NCI-H748 (cell line): ENCODE results near the gene TMEM190.

Experiments
- DNase-seq: peaks from one replicate; lab custom pipeline; 2025; ENCODE audit not compliant: unreplicated experiment; lab: John Stamatoyannopoulos, UW

Gene TMEM190

DNA sequence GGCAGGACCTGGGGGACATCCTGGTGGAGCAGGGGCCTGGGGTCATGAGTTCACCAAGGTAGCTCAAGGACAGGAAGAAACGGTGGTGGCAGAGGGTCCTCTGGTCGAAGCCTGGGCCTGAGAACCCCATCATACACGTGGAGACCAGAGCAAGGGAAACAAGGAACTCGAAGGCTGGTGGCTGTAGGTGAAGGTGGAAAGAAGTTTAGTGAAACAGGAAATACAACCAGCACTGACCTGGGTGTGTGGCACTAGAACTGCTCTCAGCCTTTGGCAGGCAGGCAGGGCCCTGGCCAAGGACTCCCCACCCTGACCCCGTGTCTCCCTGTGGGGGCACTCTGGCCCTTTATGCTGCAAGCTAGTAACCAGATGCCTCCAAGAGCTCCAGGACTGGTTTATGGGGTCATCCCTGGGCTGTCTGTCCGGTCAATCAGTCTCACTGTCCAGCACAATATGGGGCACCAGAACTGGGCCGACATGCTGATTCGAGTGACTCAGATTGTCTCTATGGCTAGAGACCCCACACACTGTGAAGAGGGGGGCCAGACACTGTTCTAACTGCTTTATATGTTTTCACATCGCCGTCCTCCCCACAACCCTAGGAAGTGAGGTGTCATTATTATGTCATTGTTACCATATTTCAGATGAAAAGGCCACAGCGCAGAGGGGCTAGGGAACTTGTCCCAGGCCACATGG lies 25.9 kb upstream of the TMEM190 start:
- no peak for DNase-seq

DNA sequence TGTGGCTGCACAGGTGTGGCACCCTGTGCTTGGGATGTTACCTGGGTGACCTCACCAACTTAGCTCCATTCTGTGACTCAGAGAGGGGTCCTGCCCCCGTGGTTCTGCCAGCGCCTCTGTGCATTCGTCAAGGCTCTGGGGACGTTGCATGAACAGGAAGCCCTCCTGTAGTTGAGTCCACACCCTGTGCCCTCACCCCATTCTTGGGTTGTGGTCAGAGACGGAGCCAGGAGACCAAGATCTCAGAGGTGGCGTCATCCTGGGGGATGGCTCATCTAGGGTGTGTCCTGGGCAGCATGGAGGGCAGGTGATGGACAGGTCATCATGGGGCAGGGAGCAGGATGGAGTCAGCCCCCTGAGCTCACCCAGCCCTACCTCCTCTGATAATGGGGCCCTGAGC lies 24.6 kb upstream of the TMEM190 start:
- DNase-seq: no peak

DNA sequence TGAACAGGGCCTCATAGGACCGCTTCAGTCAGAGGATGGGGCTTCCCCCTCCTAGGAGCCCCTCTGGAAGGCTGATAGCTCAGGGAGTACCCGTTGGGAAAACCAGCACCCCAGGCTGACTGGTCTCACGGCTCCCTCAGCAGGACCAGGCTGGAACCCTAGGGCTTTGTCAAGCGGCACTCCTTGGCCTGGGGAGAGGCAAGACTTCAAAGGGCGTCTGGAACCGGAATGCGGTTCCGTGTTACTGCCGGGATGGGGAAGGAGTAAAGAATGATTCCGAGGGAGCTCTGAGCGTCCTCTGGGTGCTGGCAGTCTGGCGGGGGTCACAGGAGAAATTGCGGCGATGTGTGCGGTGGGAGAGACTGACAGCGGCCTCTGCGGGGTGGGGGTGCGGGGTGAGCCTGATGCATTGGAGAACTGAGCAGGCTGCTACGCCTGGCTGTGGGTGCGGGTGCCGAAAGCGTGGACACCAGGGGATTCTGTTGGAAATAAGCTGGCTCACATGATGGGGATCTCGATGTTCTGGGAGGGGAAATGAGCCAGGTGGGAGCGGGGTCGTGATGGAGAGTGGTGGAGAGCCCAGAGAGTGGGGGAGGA lies 24.0 kb upstream of the TMEM190 start:
- no peak for DNase-seq

DNA sequence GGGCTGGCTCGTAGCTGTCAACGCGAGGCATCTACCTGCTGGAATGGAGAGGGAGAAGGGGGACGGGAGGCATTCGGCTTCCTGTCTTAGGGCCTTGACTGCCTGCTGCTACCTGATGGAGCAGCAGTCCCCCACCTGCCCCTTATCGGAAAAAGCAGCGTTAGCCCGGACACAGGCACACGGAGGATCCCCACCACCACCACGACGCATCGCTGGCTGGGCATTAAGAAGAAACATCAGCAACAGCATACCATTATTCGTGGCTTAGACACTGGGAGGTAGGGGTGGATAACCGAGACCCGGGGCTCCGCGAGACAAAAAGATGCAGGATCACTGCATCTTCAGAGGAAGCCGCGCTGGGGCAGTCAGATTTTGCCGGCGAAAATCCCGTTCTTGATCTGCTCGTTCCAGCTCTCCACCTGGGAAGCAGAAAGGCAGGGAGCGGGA lies 23.2 kb upstream of the TMEM190 start:
- DNase-seq: peak; percentile 50

DNA sequence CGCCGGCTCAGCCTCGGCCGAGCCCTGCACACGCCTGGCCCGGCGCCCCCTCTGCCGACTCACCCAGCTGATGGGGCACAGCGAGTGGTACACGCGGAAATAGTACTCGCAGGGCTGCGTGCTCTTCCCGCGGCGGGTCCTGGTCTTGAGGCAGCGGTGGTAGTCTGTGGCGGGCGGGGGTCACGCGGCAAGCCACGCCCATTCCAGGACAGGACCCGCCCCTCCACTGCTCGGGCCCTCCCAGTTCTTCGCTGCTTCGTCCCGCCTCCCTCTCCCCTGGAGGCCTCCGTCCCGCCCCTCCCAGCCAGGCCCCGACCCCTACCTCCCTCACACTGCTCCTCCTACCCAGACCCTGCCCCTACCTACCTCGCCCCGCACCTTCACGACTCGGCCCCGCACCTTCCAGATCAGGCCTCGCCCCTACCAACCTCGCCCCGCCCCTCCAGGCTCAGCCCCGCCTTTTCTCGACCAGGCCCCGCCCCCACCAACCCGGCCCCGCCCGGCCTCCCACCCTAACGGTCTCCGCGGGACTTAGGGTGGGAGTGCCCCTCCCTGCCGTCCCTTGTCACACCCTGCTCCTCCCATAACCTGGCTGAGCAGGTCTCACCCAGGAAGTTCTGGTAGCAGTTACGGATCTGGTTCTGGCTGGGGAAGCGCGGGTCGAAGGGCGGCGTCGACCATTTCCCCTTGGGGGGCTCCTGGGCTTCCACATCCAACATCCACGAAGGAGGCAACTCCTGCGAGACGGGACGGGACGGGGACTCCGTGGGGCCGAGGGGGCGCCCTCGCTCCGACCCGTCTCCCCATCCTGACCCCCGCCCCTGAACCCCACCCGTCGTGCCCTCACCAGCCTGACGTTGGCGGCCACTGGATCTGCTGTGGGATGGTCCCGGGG lies 22.6 kb upstream of the TMEM190 start:
- DNase-seq: peak; percentile 71

DNA sequence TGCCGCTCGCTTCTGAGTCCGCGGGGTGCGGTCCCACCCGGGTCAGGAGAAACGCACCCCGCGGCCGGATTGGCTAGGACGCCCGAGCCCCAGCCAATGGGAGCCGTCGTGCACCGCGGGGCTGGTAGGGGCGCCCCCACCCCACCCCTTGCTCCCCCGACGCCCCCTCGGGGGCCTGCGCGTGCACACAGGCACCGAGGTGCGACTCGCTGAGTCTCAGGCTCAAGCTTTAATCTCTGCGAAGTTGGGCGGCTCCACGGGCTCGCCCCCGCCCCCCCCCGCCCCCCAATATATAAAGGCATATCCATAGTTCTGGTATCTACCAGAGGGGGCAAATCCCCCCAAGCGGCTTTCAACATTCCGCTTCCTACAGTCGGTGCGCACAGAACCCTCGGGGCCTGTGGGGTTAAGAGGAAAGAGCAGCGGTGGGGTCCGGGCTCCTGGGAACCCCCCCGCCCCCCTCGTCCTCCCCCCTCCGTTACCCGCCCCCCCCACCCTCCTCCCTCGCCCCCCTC lies 21.9 kb upstream of the TMEM190 start, which contains the start of gene COX6B2:
TSS of gene COX6B2 (minus strand) at position 22 of the 515 bp plus-strand sequence. CDS start 198 bp downstream, outside the sequence.
- no peak for DNase-seq

DNA sequence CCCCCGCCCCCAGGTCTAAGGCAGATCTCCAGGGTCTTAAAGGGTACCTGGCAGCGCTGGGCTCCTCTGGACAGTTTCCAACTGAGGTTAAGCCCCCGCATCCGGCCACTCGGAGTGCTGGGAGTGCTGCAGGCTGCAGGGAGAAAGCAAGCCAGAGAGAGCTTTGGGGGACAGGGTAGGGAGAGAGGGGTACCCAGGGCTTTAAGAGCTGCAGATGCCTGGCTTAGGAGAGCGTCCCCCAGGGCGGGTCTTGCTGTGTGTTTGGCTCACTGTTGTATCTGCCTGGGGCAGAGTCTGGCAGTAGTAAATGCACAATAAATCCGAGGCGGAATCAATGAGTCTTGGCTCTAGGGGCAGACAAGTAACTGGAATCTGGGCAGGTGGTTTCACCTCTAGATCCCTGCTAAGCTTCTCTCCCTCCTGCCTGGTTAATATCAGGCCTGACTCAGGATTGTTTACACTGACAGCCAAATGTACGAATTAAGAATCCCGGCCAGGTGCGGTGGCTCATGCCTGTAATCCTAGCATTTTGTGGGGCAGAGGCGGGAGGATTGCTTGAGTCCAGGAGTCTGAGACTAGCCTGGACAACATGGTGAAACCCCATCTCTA lies 21.3 kb upstream of the TMEM190 start:
- DNase-seq: peak; percentile 40

DNA sequence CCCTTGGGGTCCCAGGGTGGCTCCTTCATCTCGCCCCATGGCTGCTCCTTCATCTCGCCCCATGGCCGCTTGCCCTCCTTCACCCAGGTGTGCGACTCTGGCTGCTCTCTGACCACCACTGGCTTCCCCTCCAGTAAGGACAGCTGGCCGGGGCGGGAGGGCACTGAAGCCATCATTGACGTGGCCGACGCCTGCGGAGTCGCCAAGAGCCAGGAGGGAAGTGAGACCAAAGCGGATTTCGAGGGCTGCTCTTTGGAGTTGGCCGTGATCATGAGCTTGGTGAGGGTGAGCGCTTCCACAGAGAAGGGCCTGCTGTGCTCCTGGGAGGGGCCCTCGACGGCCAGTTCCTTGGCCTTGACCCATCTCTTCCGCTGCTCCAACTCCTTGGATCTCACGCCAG lies 18.1 kb upstream of the TMEM190 start:
- no peak for DNase-seq

DNA sequence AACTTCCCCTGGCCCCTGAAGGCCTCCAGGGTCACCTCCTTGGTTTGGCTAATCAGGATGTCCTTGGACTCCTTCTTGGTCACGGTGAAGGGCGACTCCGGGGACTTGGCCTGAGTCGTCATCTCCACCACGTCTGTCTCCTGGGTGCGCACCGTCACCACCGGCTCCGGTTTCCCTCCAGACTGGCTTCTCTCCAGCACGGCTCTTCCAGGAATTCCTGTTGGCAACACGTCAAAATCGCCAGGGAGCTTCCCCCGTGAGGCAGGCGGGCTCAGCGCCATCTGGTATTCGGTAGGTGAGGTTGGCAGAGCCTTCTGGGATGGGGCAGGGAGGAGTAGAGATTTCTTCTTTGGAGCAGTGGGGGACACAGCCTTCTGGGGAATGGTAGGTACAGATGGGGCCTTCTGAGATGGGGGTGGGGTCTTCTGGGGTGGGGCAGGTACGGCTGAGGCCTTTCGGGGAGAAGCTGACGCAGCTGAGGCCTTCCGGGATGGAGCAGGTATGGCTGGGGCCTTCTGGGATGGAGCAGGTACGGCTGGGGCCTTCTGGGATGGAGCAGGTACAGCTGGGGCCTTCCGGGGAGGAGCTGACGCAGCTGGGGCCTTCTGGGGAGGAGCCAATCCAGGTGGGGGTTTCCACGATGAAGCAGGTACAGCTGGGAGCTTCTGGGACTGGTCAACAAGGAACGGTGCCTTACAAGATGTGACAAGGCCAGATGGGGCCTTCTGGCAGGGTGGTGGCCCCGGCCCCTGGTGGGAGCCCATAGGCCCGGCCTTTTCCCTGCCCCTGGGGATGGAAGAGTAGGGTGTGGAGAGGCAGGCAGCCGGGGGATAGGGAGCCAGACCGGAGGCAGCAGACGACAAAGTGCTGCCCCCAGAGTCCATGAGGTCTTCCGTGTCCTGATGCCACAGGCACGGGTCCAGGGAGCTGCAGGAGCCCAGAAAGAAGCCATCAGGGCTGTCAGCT lies 17.4 kb upstream of the TMEM190 start:
- no peak for DNase-seq

DNA sequence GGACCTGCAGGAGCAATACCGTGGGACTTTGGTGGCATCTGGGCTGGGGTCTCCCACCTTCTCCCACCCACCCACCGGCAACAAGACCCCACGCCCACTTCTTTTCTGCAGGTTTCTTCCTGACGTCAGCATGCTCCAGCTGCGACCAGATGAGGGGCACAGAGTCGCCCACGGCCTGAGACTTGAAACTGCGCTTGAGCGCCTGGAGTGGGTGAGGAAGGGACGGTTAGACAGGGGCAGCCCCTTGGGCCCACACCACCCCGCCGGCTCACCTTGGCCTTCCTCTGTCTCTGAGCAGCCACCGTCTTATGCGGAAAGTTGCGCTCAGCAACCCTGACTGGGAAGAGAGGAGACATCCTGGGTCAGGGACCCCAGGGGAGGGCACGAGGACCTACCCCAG lies 15.7 kb upstream of the TMEM190 start:
- no peak for DNase-seq

DNA sequence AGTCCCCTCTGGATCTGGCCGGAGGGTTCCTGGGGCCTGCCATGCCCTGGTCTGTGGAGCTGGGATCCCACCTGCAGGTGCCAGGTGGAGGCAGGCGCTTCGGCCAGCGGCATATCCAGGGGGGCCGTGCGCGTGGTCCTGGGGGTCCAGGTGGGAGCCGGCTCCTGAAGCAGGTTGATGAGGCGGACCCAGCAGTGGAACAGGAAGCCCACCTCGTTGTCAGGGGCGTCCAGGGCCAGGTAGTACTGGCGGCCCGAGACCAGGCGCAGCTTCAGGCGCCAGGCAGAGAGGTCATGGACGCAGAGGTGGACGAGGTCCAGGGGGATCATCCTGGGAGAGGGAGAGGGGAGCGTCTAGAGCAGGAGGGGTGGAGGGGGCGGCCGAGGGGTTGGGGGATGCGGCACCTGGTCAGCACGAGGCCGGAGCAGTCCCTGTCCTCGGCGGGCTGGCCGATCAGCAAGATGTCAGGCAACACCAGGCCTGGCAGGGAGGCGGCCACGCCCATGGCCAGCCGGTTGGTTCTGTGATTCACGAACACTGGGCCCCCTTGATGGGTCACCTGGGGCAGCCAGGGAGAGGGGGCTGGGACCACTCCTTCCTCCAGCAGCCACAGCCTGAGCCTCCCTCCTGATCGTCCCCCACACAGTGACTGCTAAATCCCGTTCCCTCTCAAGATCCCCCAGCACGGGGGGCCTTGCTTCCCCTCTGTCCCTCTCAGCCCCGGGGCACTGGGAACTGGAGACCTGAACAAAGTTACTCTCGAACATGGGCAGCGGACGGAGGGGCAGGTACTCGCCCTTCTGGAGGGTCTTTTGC lies 14.2 kb upstream of the TMEM190 start:
- DNase-seq: no peak

DNA sequence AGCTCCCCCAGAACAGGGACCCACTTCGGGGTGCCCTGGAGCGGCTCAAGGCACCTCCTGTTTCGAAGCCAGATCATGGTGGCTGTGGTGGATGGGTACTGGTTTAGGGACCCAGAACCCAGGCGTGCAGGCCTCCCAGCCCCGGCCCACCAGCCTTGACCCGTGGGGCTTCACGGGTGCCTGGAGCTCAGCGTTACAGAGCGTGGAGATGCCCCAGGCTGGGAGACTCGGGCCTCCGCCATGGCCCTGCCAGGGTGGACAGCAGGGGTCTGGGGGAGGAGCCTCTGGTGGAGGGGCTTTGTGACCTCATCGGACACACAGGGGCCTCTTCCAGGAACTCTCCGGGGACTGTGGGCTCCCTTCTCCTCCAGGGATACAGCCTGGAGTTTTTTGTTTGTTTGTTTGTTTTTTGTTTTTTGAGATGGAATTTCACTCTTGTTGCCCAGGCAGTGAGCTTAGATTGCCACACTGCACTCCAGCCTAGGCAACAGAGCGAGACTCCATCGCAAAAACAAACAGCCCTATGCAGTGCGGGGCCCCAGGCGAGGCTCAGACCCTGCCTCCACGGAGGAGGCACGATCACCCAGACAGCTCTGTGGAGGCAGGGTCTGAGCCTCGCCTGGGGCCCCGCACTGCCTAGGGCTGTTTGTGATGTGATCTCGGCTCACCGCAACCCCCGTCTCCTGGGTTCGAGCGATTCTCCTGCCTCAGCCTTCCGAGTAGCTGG lies 13.5 kb upstream of the TMEM190 start, which contains the start of gene GARIN5B:
TSS of gene GARIN5B (minus strand) at position 271 of the 727 bp plus-strand sequence. CDS start at position 77, 194 bp downstream.
- DNase-seq: no peak

DNA sequence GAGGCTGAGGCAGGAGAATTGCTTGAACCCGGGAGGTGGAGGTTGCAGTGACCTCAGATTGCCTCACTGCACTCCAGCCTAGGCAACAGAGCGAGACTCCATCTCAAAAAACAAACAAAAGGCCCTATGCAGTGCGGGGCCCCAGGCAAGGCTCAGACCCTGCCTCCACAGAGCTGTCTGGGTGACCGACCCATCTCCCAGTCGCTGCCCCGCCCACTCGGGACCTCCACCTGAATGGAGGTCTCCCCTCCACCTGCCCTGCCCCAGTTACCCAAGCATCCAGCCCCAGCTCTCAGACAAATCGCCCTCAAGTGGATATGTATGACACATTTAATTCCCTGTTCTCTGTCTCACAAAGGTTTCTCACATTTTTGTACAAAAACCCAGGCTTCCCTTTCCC lies 11.4 kb upstream of the TMEM190 start:
- no peak for DNase-seq

DNA sequence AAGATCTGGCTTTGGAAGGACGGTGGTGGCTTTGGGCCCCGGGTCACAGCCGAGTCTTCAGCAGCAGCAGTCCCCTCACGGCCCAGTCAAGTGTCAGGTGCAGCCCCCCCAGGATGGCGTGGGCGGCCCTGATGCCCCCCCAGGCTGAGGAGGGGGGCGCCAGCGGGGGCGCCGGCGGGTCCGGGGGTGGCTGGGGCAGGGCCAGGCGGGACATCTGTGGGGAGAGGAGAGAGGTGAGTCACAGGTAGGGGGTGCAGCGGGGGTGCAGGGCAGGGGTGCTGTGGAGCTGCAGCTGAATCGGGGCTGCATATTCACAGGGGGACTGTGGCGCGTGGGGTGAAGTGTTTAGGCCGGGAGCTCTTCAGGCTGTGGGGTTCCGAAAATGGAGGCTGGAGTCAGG lies 10.7 kb upstream of the TMEM190 start:
- no peak for DNase-seq

DNA sequence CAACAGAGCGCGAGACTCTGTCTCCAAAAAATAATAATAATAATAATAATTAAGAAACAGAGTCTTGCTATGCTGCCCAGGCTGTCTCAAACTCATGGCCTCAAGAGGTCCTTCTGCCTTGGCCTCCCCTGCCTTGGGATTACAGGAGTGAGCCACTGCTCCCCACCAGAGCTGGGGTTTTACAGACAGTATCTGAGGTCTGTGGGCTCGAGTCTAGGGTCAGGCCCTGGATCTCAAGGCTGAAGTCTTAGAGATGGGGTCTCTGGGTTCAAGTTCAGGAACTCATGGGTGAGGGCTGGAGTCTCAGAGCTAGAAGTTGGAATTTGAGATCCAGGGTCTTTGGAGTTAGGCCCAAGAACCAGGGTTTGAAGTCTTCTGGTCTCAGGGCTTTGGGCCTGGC lies 9.8 kb upstream of the TMEM190 start:
- no peak for DNase-seq

DNA sequence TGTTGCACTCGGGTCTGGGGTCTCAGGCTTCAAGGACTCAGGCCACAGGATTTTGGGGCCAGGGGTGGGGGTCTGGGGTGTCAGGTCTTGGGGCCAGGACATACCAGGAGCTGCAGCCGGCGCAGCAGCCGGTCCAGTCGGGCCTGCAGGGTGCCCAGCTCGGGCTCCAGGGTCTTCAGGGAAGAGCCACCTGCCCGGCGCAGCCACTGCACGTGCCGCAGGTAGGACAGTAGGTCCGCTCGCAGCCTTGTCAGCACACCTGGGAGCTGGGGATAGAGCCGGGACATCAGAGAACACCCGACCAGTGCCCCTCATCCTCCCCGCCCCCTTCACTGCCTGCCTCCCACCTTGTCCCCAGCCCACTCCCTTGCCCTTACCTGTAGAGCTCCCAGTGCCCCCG lies 8.5 kb upstream of the TMEM190 start:
- no peak for DNase-seq

DNA sequence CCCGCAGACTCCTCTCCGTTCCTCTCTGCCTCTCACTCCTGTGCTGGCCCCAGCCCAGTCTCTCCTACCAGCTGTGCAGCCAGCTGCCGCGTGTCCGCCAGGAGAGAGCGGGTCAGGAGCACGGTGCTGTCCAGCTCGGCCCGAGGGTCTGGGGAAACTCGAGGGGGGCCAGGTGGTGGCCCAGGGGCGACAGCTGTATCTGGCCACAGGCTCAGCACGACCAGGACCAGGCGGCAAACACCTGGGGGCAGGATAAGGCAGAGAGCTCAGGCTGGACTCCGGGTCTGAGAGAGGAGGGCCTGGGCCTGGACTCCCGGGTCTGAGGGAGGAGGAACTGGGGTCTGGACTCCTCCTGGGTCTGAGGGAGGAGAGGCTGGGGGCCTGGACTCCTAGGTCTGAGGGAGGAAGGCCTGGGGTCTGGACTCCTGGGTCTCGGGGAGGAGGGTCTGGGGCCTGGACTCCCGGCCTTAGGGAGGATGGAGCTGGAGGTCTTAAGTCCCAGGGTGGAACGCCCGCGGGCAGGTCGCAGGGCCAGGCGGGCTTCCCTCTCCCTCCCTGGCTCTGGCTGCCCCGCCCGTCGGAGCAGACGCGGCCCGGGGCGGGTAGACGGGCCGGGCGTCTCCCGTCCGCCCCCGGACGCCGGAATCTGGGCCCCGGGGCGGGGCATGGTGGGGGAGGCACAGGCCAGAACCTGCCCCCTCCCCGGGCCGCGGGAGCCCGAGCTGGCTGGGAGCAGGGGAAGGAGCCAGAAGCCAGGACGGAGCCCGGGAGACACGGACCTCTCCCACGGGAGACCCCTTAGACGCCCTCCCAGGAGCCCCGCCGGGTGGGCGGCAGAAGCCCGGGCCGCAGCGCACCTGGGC lies 7.7 kb upstream of the TMEM190 start:
- peak; percentile 28 for DNase-seq
